A375 (cell line): Measurements from ENCODE around the gene ILF2. TPM values are rescaled to one million over a fixed set of nuclear protein-coding genes. Genes with fewer than 3 reads are reported as not detected.

Experiments used
- small RNA-seq: library from RNA; depleted of rRNA; stranded (forward); fragments of <200 nt; gene quantifications from one replicate; pipeline ENCODE3, GENCODE V24; 2014
- total RNA-seq: library from RNA; depleted of rRNA; stranded (reverse); fragments of >200 nt; shearing (Covaris generic); gene quantifications from 2 replicates; pipeline ENCODE4 v1.2.3, GENCODE V29; 2014; rRNA removed

The ILF2 gene
- total RNA-seq, result 302 and 316 TPM in 2 replicates

GRCh38 chr1:153670859-153671627 lies at the start of gene ILF2:
Gene ILF2, minus strand, starts transcription at chr1:153670993. Its CDS starts 71 bp downstream, at chr1:153670922.

GRCh38 chr1:153678519-153679336 lies 7.9 kb upstream of the ILF2 start, which contains the start of gene NPR1:
Gene NPR1, plus strand, starts transcription at chr1:153678688. Its CDS starts 421 bp downstream, at chr1:153679109.

GRCh38 chr1:153658400-153659174 lies 12.2 kb downstream of the ILF2 start, which contains the start of gene SNAPIN:
Gene SNAPIN, plus strand, starts transcription at chr1:153658703. Its CDS starts 41 bp downstream, at chr1:153658744.

GRCh38 chr1:153633754-153634665 lies 36.8 kb downstream of the ILF2 start, which contains the start of gene CHTOP:
Gene CHTOP, plus strand, starts transcription at chr1:153634066. Its CDS starts 2,523 bp downstream, at chr1:153636589.

GRCh38 chr1:153627715-153628626 lies 42.8 kb downstream of the ILF2 start, which contains the start of gene S100A1:
Gene S100A1, plus strand, starts transcription at chr1:153628434. Its CDS starts 2,088 bp downstream, at chr1:153630522.

GRCh38 chr1:153626904-153627714 lies 43.7 kb downstream of the ILF2 start, which contains the start of gene S100A13:
Gene S100A13, minus strand, starts transcription at chr1:153627505. Its CDS starts 1,033 bp downstream, at chr1:153626472.

GRCh38 chr1:153616144-153616916 lies 54.5 kb downstream of the ILF2 start, which contains the start of gene S100A14:
Gene S100A14, minus strand, starts transcription at chr1:153616325. Its CDS starts 467 bp downstream, at chr1:153615858.

GRCh38 chr1:153612755-153613331 lies 58.0 kb downstream of the ILF2 start, which contains the start of gene S100A16:
Gene S100A16, minus strand, starts transcription at chr1:153613137. Its CDS starts 4,986 bp downstream, at chr1:153608151.

Small RNAs within 50 kb of the gene (small RNA-seq; reads per million reads assigned to genes)
- gene MIR8083 (not detected), gene RN7SL372P (not detected)

Other genes starting within 250 kb of the ILF2 start
- not detected in 2 replicates for gene S100A7, start 210.3 kb downstream of the ILF2 start, total RNA-seq
- 2,053 and 2,077 TPM in 2 replicates for gene S100A6, start 135.0 kb downstream of the ILF2 start, total RNA-seq
- 0.98 and 2.3 TPM in 2 replicates for gene S100A5, start 130.1 kb downstream of the ILF2 start, total RNA-seq
- 142 and 157 TPM in 2 replicates for gene S100A4, start 125.2 kb downstream of the ILF2 start, total RNA-seq
- gene S100A3, start 121.7 kb downstream of the ILF2 start, total RNA-seq, result 13.9 and 14.8 TPM in 2 replicates
- gene S100A2, start 105.1 kb downstream of the ILF2 start, total RNA-seq, result 53.8 and 59.7 TPM in 2 replicates
- gene S100A16, start 57.9 kb downstream of the ILF2 start, total RNA-seq, result 436 and 451 TPM in 2 replicates
- gene S100A14, start 54.7 kb downstream of the ILF2 start, total RNA-seq, result 1.1 and 1.8 TPM in 2 replicates
- 583 and 631 TPM in 2 replicates for gene S100A13, start 43.5 kb downstream of the ILF2 start, total RNA-seq
- 151 and 162 TPM in 2 replicates for gene S100A1, start 42.6 kb downstream of the ILF2 start, total RNA-seq
- gene CHTOP, start 36.9 kb downstream of the ILF2 start, total RNA-seq, result 104 and 111 TPM in 2 replicates
- 71.7 and 73.3 TPM in 2 replicates for gene SNAPIN, start 12.3 kb downstream of the ILF2 start, total RNA-seq
- gene NPR1, start 7.7 kb upstream of the ILF2 start, total RNA-seq, result 0.24 and 0.26 TPM in 2 replicates
- 37.6 and 41.5 TPM in 2 replicates for gene INTS3, start 57.1 kb upstream of the ILF2 start, total RNA-seq
- 10.2 and 14.5 TPM in 2 replicates for gene SLC27A3, start 104.4 kb upstream of the ILF2 start, total RNA-seq